GM12878 (cell line): Measurements from ENCODE around the gene CASP8AP2. TPM values are rescaled to one million over a fixed set of nuclear protein-coding genes. Genes with fewer than 3 reads are reported as not detected.

Experiments
- ATAC-seq: fragments of 200-7000 bp; cut with Tn5 transposase; 3 replicates; pipeline ENCODE4 v1.9.1; 2020; ENCODE audit warnings: mild to moderate bottlenecking, moderate library complexity
- BruUV-seq: library from RNA; stranded (reverse); fragments of 400-500 nt; replicated peaks from 2 replicates; lab custom pipeline; 2021; lab: Mats Ljungman, UMichigan
- CTCF ChIA-PET: fragments of 300-600 bp; sonication (Branson Sonifier 250); formaldehyde crosslinking; extraction: SDS; loops from one replicate; lab custom pipeline; 2021; ENCODE audit warnings: inconsistent platforms; lab: Yijun Ruan, JAX
- POLR2A ChIA-PET: fragments of 350-600 bp; formaldehyde crosslinking; extraction: SDS; loops from one replicate; lab custom pipeline; 2021; ENCODE audit warnings: inconsistent platforms; lab: Charles Lee
- RAD21 ChIA-PET: fragments of 300-600 bp; sonication (Branson Sonifier 250); formaldehyde crosslinking; loops from one replicate; lab custom pipeline; 2023; ENCODE audit warnings: antibody characterized with exemption; ENCODE audit not compliant: unreplicated experiment; lab: Charles Lee
- SMC1A ChIA-PET: fragments of 300-600 bp; sonication (Branson Sonifier 250); formaldehyde crosslinking; loops from one replicate; lab custom pipeline; 2023; ENCODE audit not compliant: unreplicated experiment, uncharacterized antibody; lab: Charles Lee
- DNase-seq: peaks from one replicate; pipeline ENCODE4 v3.0.0-alpha.2; 2011; ENCODE audit warnings: low read depth, low spot score
- FAIRE-seq: peaks from 3 replicates; lab custom pipeline; 2011; peaks lifted over from hg19 to GRCh38; lab: Jason Lieb, UNC
- H2AFZ ChIP-seq: 2 replicates; pipeline ENCODE4 v1.6.0; 2011; ENCODE audit warnings: low read depth, low read length, control low read depth; ENCODE audit not compliant: control insufficient read depth
- H3K27ac ChIP-seq: 2 replicates; pipeline ENCODE4 v1.5.1; 2011; ENCODE audit warnings: control low read depth; ENCODE audit not compliant: control insufficient read depth, insufficient read depth
- H3K27me3 ChIP-seq, 2 experiments: replicated peaks in 1 of 2; 2 replicates each; pipeline versions ENCODE4 v1.6.0 to v1.6.1; 2011; ENCODE audit warnings: low read length in 1 of 2; ENCODE audit not compliant: control insufficient read depth in 2 of 2, insufficient read depth in 2 of 2
- H3K36me3 ChIP-seq, 2 experiments: 2 replicates each; pipeline ENCODE4 v1.5.1; 2011; ENCODE audit warnings: low read length in 1 of 2; ENCODE audit not compliant: control insufficient read depth in 2 of 2, insufficient read depth in 2 of 2
- H3K4me1 ChIP-seq: 2 replicates; pipeline ENCODE4 v1.6.1; 2011; ENCODE audit warnings: mild to moderate bottlenecking, low read length, moderate library complexity, mixed read lengths; ENCODE audit not compliant: control insufficient read depth, insufficient read depth
- H3K4me2 ChIP-seq: 2 replicates; pipeline ENCODE4 v1.6.0; 2011; ENCODE audit warnings: control low read depth; ENCODE audit not compliant: control insufficient read depth, insufficient read depth
- H3K4me3 ChIP-seq: fragments of 200-600 bp; sonication (generic); 2 replicates; pipeline ENCODE4 v1.5.1; 2016
- H3K79me2 ChIP-seq: 2 replicates; pipeline ENCODE4 v1.6.0; 2011; ENCODE audit warnings: low read length; ENCODE audit not compliant: control insufficient read depth, insufficient read depth
- H3K9ac ChIP-seq: 2 replicates; pipeline ENCODE4 v1.8.0; 2011; ENCODE audit warnings: low read length, control low read depth, mixed read lengths; ENCODE audit not compliant: control insufficient read depth, insufficient read depth
- H3K9me3 ChIP-seq: replicated peaks from 3 replicates; pipeline ENCODE4 v1.5.1; 2011; ENCODE audit warnings: mild to moderate bottlenecking, low read length; ENCODE audit not compliant: control insufficient read depth, insufficient read depth
- H4K20me1 ChIP-seq: 2 replicates; pipeline ENCODE4 v1.6.0; 2011; ENCODE audit not compliant: control insufficient read depth, insufficient read depth
- BCL11A ChIP-seq: IDR thresholded peaks from 2 replicates; pipeline ENCODE4 v1.6.1; 2011; ENCODE audit warnings: low read depth, low read length
- BHLHE40 ChIP-seq, 2 experiments: fragments of 450-650 bp in 1 of 2; IDR thresholded peaks; 2 replicates each; pipeline ENCODE4 v1.6.1; 2011 to 2017; ENCODE audit warnings: low read depth in 2 of 2, borderline replicate concordance in 1 of 2, improper control_type of control experiment in 1 of 2, low read length in 1 of 2, mild to moderate bottlenecking in 1 of 2
- CBX5 ChIP-seq: sonication (generic); IDR thresholded peaks from 2 replicates; pipeline ENCODE4 v1.6.1; 2016; ENCODE audit warnings: low read depth, moderate library complexity, mild to moderate bottlenecking, inconsistent platforms
- ESRRA ChIP-seq: IDR thresholded peaks from 2 replicates; pipeline ENCODE4 v1.6.1; 2012; ENCODE audit warnings: mild to moderate bottlenecking, low read length, improper control_type of control experiment
- FOXM1 ChIP-seq: IDR thresholded peaks from 2 replicates; pipeline ENCODE4 v1.6.1; 2012; ENCODE audit warnings: low read depth, mild to moderate bottlenecking, inconsistent platforms, low read length, moderate library complexity
- GATAD2B ChIP-seq: fragments of 450-650 bp; conservative IDR thresholded peaks from 2 replicates; pipeline ENCODE4 v1.6.1; 2017; ENCODE audit warnings: low read depth, mild to moderate bottlenecking, moderate library complexity
- HDGF ChIP-seq: fragments of 450-650 bp; IDR thresholded peaks from 2 replicates; pipeline ENCODE4 v1.6.1; 2016; ENCODE audit warnings: antibody characterized with exemption
- MEF2A ChIP-seq: IDR thresholded peaks from 2 replicates; pipeline ENCODE4 v1.6.1; 2011; ENCODE audit warnings: low read depth, mild to moderate bottlenecking, low read length, moderate library complexity; ENCODE audit not compliant: insufficient read depth
- NKRF ChIP-seq: fragments of 450-650 bp; conservative IDR thresholded peaks from 2 replicates; pipeline ENCODE4 v1.6.1; 2017; ENCODE audit warnings: mild to moderate bottlenecking, moderate library complexity
- POU2F2 ChIP-seq: IDR thresholded peaks from 3 replicates; pipeline ENCODE4 v1.6.1; 2011; ENCODE audit warnings: low read depth, mild to moderate bottlenecking, low read length, borderline replicate concordance
- RFX5 ChIP-seq: IDR thresholded peaks from 2 replicates; pipeline ENCODE4 v1.6.1; 2011; ENCODE audit warnings: low read depth, low read length, improper control_type of control experiment
- RUNX3 ChIP-seq: IDR thresholded peaks from 2 replicates; pipeline ENCODE4 v1.6.1; 2012; ENCODE audit warnings: low read length, inconsistent platforms
- SKIL ChIP-seq: fragments of 450-650 bp; IDR thresholded peaks from 2 replicates; pipeline ENCODE4 v1.6.1; 2017; ENCODE audit warnings: mild to moderate bottlenecking, low read depth, inconsistent platforms; ENCODE audit not compliant: poor library complexity, severe bottlenecking
- SMC3 ChIP-seq: IDR thresholded peaks from 2 replicates; pipeline ENCODE4 v1.6.1; 2011; ENCODE audit warnings: low read length, improper control_type of control experiment, borderline replicate concordance
- SP1 ChIP-seq: IDR thresholded peaks from one replicate; pipeline ENCODE4 v1.6.1; 2011; ENCODE audit warnings: low read depth, low read length
- STAT1 ChIP-seq: fragments of 450-650 bp; conservative IDR thresholded peaks from 2 replicates; pipeline ENCODE4 v1.6.1; 2014; ENCODE audit warnings: antibody characterized with exemption, mild to moderate bottlenecking
- STAT3 ChIP-seq: IDR thresholded peaks from 2 replicates; pipeline ENCODE4 v1.6.1; 2011; ENCODE audit warnings: low read depth, low read length, improper control_type of control experiment
- TCF3 ChIP-seq: IDR thresholded peaks from 2 replicates; pipeline ENCODE4 v1.6.1; 2012; ENCODE audit warnings: low read depth, mild to moderate bottlenecking, low read length, borderline replicate concordance; ENCODE audit not compliant: insufficient read depth
- WRNIP1 ChIP-seq: IDR thresholded peaks from 2 replicates; pipeline ENCODE4 v1.6.1; 2011; ENCODE audit warnings: low read depth, low read length, improper control_type of control experiment, borderline replicate concordance
- ZNF622 ChIP-seq: fragments of 450-650 bp; IDR thresholded peaks from 2 replicates; pipeline ENCODE4 v1.6.1; 2017; ENCODE audit warnings: mild to moderate bottlenecking, inconsistent platforms
- ZZZ3 ChIP-seq: IDR thresholded peaks from 2 replicates; pipeline ENCODE4 v1.6.1; 2011; ENCODE audit warnings: low read depth; ENCODE audit not compliant: control insufficient read depth, insufficient read length
- WGBS: methylation state at CpG from one replicate; pipeline ENCODE4 v1.1.6; 2016; ENCODE audit warnings: low lambda C conversion rate; ENCODE audit not compliant: insufficient replicate concordance, insufficient coverage; ENCODE audit errors: missing lambda C conversion rate; 5-methylcytosine and 5-hydroxymethylcytosine counted together
- in situ Hi-C: fragments of 300-500 bp; cut with MboI; formaldehyde crosslinking; loops from 9 replicates; pipeline ENCODE4 v1.14.3; 2018; ENCODE audit warnings: mixed read lengths
- intact Hi-C: fragments of 100-400 bp; cut with micrococcal nuclease; formaldehyde crosslinking; loops from one replicate; pipeline ENCODE4 v1.14.2; 2022; ENCODE audit not compliant: unreplicated experiment
- polyA plus RNA-seq, 11 experiments: library from polyadenylated mRNA; depleted of rRNA in 4 of 11; unstranded in 6 of 11; stranded (reverse) in 5 of 11; fragments of >200 nt; fragmentation: Nextera tagmentation in 4 of 11; fragmentation: Illumina TruSeq in 1 of 11; extraction: Ambion mirVana in 4 of 11; extraction: Trizol in 1 of 11; gene quantifications; 1 replicate in 1 of 11; 2 replicates in 10 of 11; pipeline versions ENCODE4 v1.2.1 to v1.2.3, GENCODE V29; 2011 to 2016; ENCODE audit warnings: inconsistent platforms in 2 of 11, missing spikeins in 2 of 11, low read depth in 1 of 11
- total RNA-seq, 4 experiments: library from RNA; depleted of rRNA in 3 of 4; stranded (reverse); fragments of >200 nt in 3 of 4; fragmentation: Illumina TruSeq in 1 of 4; extraction: Trizol in 1 of 4; gene quantifications; 2 replicates each; pipeline versions ENCODE4 v1.2.1 to v1.2.3, GENCODE V29; 2013 to 2021

CASP8AP2 gene
- total and polyA plus RNA-seq, 10 of the 15 experiments (the other 5 are each of a cell fraction or from before 2014, with no cell fraction given) = 11.1 to 28.7 (median 17.1) TPM

- no peak for TF ChIP-seq BCL11A
- TF ChIP-seq STAT3 = no peak
- peak; percentile 78 for TF ChIP-seq RUNX3
Measured at GRCh38 chr6:89859744-89860143, 30.1 kb downstream of the CASP8AP2 start (continued).

- intact Hi-C loops (loop anchor here (2.0 kb wide), 1 partner anchor 27 kb away; no protein-coding TSS in a partner anchor), in situ Hi-C loops (no loop called here)
- no peaks in the 10 kb centered on the region for H4K20me1 ChIP-seq
- ChIA-PET SMC1A (interaction anchor here (1.2 to 2.5 kb wide), 4 partner anchors 18 to 48 kb away, joined by 5 to 8 read pairs (median 6); partner anchors contain the start of gene CASP8AP2), CTCF (interaction anchor here (0.8 to 1.7 kb wide), 3 partner anchors 10 to 43 kb away, joined by 4 to 5 read pairs (median 4); partner anchors contain the start of gene MDN1), POLR2A (interaction anchor here (1.3 to 2.2 kb wide), 3 partner anchors 27 to 43 kb away, joined by 3 to 7 read pairs (median 6); partner anchors contain the start of gene MDN1), RAD21 (interaction anchor here (1.2 kb wide), 1 partner anchor 78 kb away, joined by 4 read pairs; no protein-coding TSS in a partner anchor)
- peak overlapping the region; percentile 42 for H3K27ac ChIP-seq
- no peak overlapping the region for H3K9ac ChIP-seq
- H3K4me1 ChIP-seq = peaks cover 25% of the 10 kb centered on the region
- H3K36me3 ChIP-seq = peaks cover 3 to 11% of the 10 kb centered on the region in 2 experiments; a peak in 3 of 4 replicates
- H3K4me3 ChIP-seq = peak overlapping the region; percentile 18; the same call in 1 of the 2 replicates
- ATAC-seq (peak; percentile 91), DNase-seq (peak; percentile 86), FAIRE-seq (peak; percentile 80)
- no TSS peak for BruUV-seq
- peak overlapping the region; percentile 53 for H3K4me2 ChIP-seq
- H3K9me3 ChIP-seq = no peaks in the 10 kb centered on the region
- no peaks in the 10 kb centered on the region for H3K27me3 ChIP-seq
- H2AFZ ChIP-seq = no peak overlapping the region; the same call in 1 of the 2 replicates
- 1% methylated on average over 5 of the region's 5 CpGs for WGBS
- H3K79me2 ChIP-seq = no peaks in the 10 kb centered on the region
- TF ChIP-seq GATAD2B = no peak
- TF ChIP-seq ZNF622 = no peak
- no peak for TF ChIP-seq SP1
- TF ChIP-seq BHLHE40 (IDR thresholded peaks at IDR 0.05; ENCODE audit: borderline replicate concordance in 1 of 2, low read depth in 2 of 2, low read length in 1 of 2) = peak; percentile 76 to 86
- no peak for TF ChIP-seq TCF3
- TF ChIP-seq WRNIP1 = no peak
- TF ChIP-seq STAT1 = no peak
- no peak for TF ChIP-seq ESRRA
- no peak for TF ChIP-seq NKRF
- peak; percentile 30 for TF ChIP-seq SKIL
- TF ChIP-seq SMC3 = no peak
- TF ChIP-seq POU2F2 = no peak
- TF ChIP-seq ZZZ3 = no peak
- TF ChIP-seq CBX5 = no peak
- TF ChIP-seq MEF2A = no peak
- no peak for TF ChIP-seq FOXM1
- 0 out of 2 replicates have a peak, but pooled peaks have one; percentile 16 for TF ChIP-seq HDGF
- TF ChIP-seq RFX5 = no peak
Measured at GRCh38 chr6:89862273-89862672, 32.6 kb downstream of the CASP8AP2 start.
